Heart left ventricle (tissue), 16 donors: Measurements from ENCODE around the gene ASAP3. TPM values are rescaled to one million over a fixed set of nuclear protein-coding genes. Genes with fewer than 3 reads are reported as not detected.

Source experiments
- ATAC-seq, 4 donors: fragments of 200-7000 bp; cut with Tn5 transposase; one replicate each; pipeline ENCODE4 v1.9.1; 2020 to 2022; ENCODE audit warnings: moderate library complexity in 4 of 4, mild to moderate bottlenecking in 3 of 4, moderate number of reproducible peaks in 1 of 4
- DNase-seq, 5 donors: peaks; one replicate each; pipeline ENCODE4 v3.0.0-alpha.2; 2020
- H3K27ac ChIP-seq, 12 donors: fragments of 200-600 bp; sonication (generic) in 4 of 12; one replicate each; pipeline versions ENCODE4 v1.5.0 to v1.8.0; 2016 to 2022; ENCODE audit warnings: mild to moderate bottlenecking in 2 of 12
- H3K27me3 ChIP-seq, 9 donors: fragments of 200-600 bp; sonication (generic) in 2 of 9; one replicate each; pipeline versions ENCODE4 v1.5.1 to v1.8.0; 2016 to 2022; ENCODE audit warnings: mild to moderate bottlenecking in 3 of 9
- H3K36me3 ChIP-seq, 9 donors: fragments of 200-600 bp; sonication (generic) in 2 of 9; one replicate each; pipeline versions ENCODE4 v1.5.0 to v1.8.0; 2018 to 2022; ENCODE audit warnings: mild to moderate bottlenecking in 2 of 9
- H3K4me1 ChIP-seq, 12 donors: fragments of 200-600 bp; sonication (generic) in 4 of 12; one replicate each; pipeline versions ENCODE4 v1.5.0 to v1.8.0; 2016 to 2022; ENCODE audit warnings: mild to moderate bottlenecking in 3 of 12
- H3K4me3 ChIP-seq, 12 donors: fragments of 200-600 bp; sonication (generic) in 4 of 12; one replicate each; pipeline versions ENCODE4 v1.5.0 to v1.8.0; 2017 to 2022; ENCODE audit warnings: mild to moderate bottlenecking in 9 of 12, moderate library complexity in 4 of 12
- H3K9me3 ChIP-seq, 12 donors: fragments of 200-600 bp; sonication (generic) in 4 of 12; one replicate each; pipeline versions ENCODE4 v1.5.0 to v1.8.0; 2016 to 2022; ENCODE audit warnings: mild to moderate bottlenecking in 1 of 12
- CTCF ChIP-seq, 12 donors: fragments of 200-600 bp; sonication (generic) in 4 of 12; IDR thresholded peaks; one replicate each; pipeline versions ENCODE4 v1.5.0 to v1.8.0; 2018 to 2022; ENCODE audit warnings: antibody characterized with exemption in 12 of 12, mild to moderate bottlenecking in 5 of 12
- POLR2A ChIP-seq, 2 donors: fragments of 450-650 bp; IDR thresholded peaks; one replicate each; pipeline ENCODE4 v1.6.1; 2017; ENCODE audit warnings: antibody characterized with exemption in 2 of 2, mild to moderate bottlenecking in 2 of 2, moderate library complexity in 2 of 2
- WGBS, 4 donors: extraction: QIAGEN DNeasy Blood & Tissue Kit in 2 of 4; methylation state at CpG; one replicate each; pipeline versions ENCODE4 v1.1.5 to v1.1.7; 2013 to 2018; 5-methylcytosine and 5-hydroxymethylcytosine counted together
- intact Hi-C, 10 donors: fragments of 100-400 bp; cut with DNase I; formaldehyde crosslinking; loops; one replicate each; pipeline versions ENCODE4 v1.11.1 to v1.14.2; 2022
- polyA plus RNA-seq, 2 donors: library from polyadenylated mRNA; stranded (reverse); fragments of 200-250 nt; gene quantifications; one replicate each; pipeline ENCODE4 v1.2.3, GENCODE V29; 2013
- total RNA-seq, 9 donors: library from RNA; depleted of rRNA in 2 of 9; stranded (reverse); fragments of >200 nt in 2 of 9; fragmentation: NEBNext Ultra II Directional in 3 of 9; extraction: Animal tissue kit (Norgen Biotek cat#: 25700) in 3 of 9; gene quantifications; one replicate each; pipeline versions ENCODE4 v1.1.0 to v1.2.4, GENCODE V29; 2016 to 2023
- donor health status: ischemic (EF 13 %, LVEDD 7.1; RV severe dilation, severe dysfunction).
- donor health status: healthy with polysubstance abuse.
- donor health status: DM: no; HTN: yes; CAD: no.
- donor health status: DM: no; HTN: no; CAD: no.
- donor health status: ischemic (EF 25% LVEDD 6.9; RV normal size, moderate dysfunction).
- donor health status: ischemic (EF 25% LVEDD 5.7; RV mildly dilated, moderate dysfunction).
- donor health status: healthy.
- donor health status: DM: yes; HTN: yes; CAD: no.
- donor health status: ischemic (EF 35%, LVEDD 5.7; RV mildly dilated, moderate dysfunction).
- donor health status: nonischemic (EF 11% LVEDD 7.7; RV severe dilation, severe dysfunction).
- donor health status: DM: yes; HTN: yes; CAD: no.
- donor health status: PGD.
- donor health status: ischemic (EF 29% LVEDD 5.4; RV normal size, mild dysfunction).
- donor health status: nonischemic (EF 23%, LVEDD 6.1; RV moderate dilation, normal function).

Gene ASAP3
- total and polyA plus RNA-seq, 11 donors: 22.4 to 86.1 (median 35.8) TPM

GRCh38 chr1:23528250-23528978 is 44.4 kb upstream of the ASAP3 start:
- WGBS, 4 donors: 8 to 15% (median 13%) methylated on average over 9 of the region's 9 CpGs
- peaks cover 0 to 14% (median 0%) of the 10 kb centered on the region in 9 donors for H3K27me3 ChIP-seq
- peaks cover 7 to 96% (median 25%) of the 10 kb centered on the region in 12 donors for H3K4me1 ChIP-seq
- TF ChIP-seq POLR2A (IDR thresholded peaks at IDR 0.05) (no peak), CTCF (IDR thresholded peaks at IDR 0.05) (no peak)
- DNase-seq (peak; percentile 71 to 91 (median 83)), ATAC-seq (peak; percentile 59 to 87 (median 74))
- no peaks in the 10 kb centered on the region for H3K36me3 ChIP-seq
- no peaks in the 10 kb centered on the region for H3K9me3 ChIP-seq
- intact Hi-C loops: no loop called here
- H3K4me3 ChIP-seq: peak overlapping the region in 1 of 12 donors; percentile 74
- peak overlapping the region in 5 of 12 donors; percentile 25 to 87 (median 37) for H3K27ac ChIP-seq

GRCh38 chr1:23527900-23528249 is 43.9 kb upstream of the ASAP3 start:
- Histone ChIP-seq H3K4me3 (peak overlapping the region in 1 of 12 donors; percentile 74), H3K9me3 (no peaks in the 10 kb centered on the region), H3K27ac (peak overlapping the region in 1 of 12 donors; percentile 87), H3K36me3 (no peaks in the 10 kb centered on the region), H3K4me1 (peaks cover 7 to 96% (median 25%) of the 10 kb centered on the region in 12 donors), H3K27me3 (peaks cover 0 to 14% (median 0%) of the 10 kb centered on the region in 9 donors)
- intact Hi-C loops: no loop called here
- DNase-seq (no peak), ATAC-seq (peak in 1 of 4 donors; percentile 5)
- no peak for TF ChIP-seq CTCF (IDR thresholded peaks at IDR 0.05)
- TF ChIP-seq POLR2A (IDR thresholded peaks at IDR 0.05): no peak
- WGBS, 4 donors: 69 to 75% (median 72%) methylated on average over 6 of the region's 6 CpGs

GRCh38 chr1:23527366-23527765 is 43.4 kb upstream of the ASAP3 start:
- no peak overlapping the region for H3K4me3 ChIP-seq
- no peaks in the 10 kb centered on the region for H3K9me3 ChIP-seq
- peaks cover 7 to 94% (median 25%) of the 10 kb centered on the region in 12 donors for H3K4me1 ChIP-seq
- intact Hi-C loops: no loop called here
- H3K27ac ChIP-seq: peak overlapping the region in 1 of 12 donors; percentile 87
- no peak for TF ChIP-seq CTCF (IDR thresholded peaks at IDR 0.05)
- TF ChIP-seq POLR2A (IDR thresholded peaks at IDR 0.05): no peak
- ATAC-seq (no peak), DNase-seq (no peak)
- 89 to 96% (median 94%) methylated on average over 7 of the region's 7 CpGs for WGBS, 4 donors
- peaks cover 0 to 14% (median 0%) of the 10 kb centered on the region in 9 donors for H3K27me3 ChIP-seq
- H3K36me3 ChIP-seq: no peaks in the 10 kb centered on the region

GRCh38 chr1:23526329-23527041 is 42.5 kb upstream of the ASAP3 start:
- peaks cover 7 to 85% (median 20%) of the 10 kb centered on the region in 12 donors for H3K4me1 ChIP-seq
- peaks cover 0 to 14% (median 0%) of the 10 kb centered on the region in 9 donors for H3K27me3 ChIP-seq
- H3K36me3 ChIP-seq: no peaks in the 10 kb centered on the region
- intact Hi-C loops: no loop called here
- TF ChIP-seq CTCF (IDR thresholded peaks at IDR 0.05): no peak
- TF ChIP-seq POLR2A (IDR thresholded peaks at IDR 0.05): no peak
- no peaks in the 10 kb centered on the region for H3K9me3 ChIP-seq
- DNase-seq (no peak), ATAC-seq (no peak)
- H3K4me3 ChIP-seq: no peak overlapping the region
- H3K27ac ChIP-seq: peak overlapping the region in 1 of 12 donors; percentile 87
- WGBS, 4 donors: 95 to 98% (median 96%) methylated on average over 8 of the region's 8 CpGs
